ENCODE results near the gene ZNF451. TPM values are rescaled to one million over a fixed set of nuclear protein-coding genes. Genes with fewer than 3 reads are reported as not detected.

The ZNF451 gene
- total RNA-seq, 2 donors from 2014 or later = 30.3 to 35.0 TPM

- H3K4me1 ChIP-seq = no peaks in the 10 kb centered on the region
- no peaks in the 10 kb centered on the region for H3K27me3 ChIP-seq
- H3K9me3 ChIP-seq = no peaks in the 10 kb centered on the region
- H3K4me3 ChIP-seq = no peak overlapping the region
- no peak overlapping the region for H3K27ac ChIP-seq
- no peaks in the 10 kb centered on the region for H3K36me3 ChIP-seq (replicated peaks in 1 of 2; ENCODE audit: insufficient read depth in 1 of 2, low read depth in 2 of 2)
- no peak for ATAC-seq
- TF ChIP-seq POLR2A (IDR thresholded peaks at IDR 0.05) (no peak), CTCF (IDR thresholded peaks at IDR 0.05) (no peak)
- DNase-seq = no peak
- 69 to 73% methylated on average over 9 of the region's 9 CpGs for WGBS, 2 donors
- intact Hi-C loops (cut with DNase I) = no loop called here
Observed at GRCh38 chr6:57069920-57070331, 20.1 kb upstream of the ZNF451 start.

- no peaks in the 10 kb centered on the region for H3K27me3 ChIP-seq
- H3K4me3 ChIP-seq = no peak overlapping the region
- 78 to 88% methylated on average over 3 of the region's 3 CpGs for WGBS, 2 donors
- H3K27ac ChIP-seq = no peak overlapping the region
- DNase-seq = no peak
- intact Hi-C loops (cut with DNase I) = no loop called here
- ATAC-seq = no peak
- H3K4me1 ChIP-seq = no peaks in the 10 kb centered on the region
- no peaks in the 10 kb centered on the region for H3K36me3 ChIP-seq (replicated peaks in 1 of 2; ENCODE audit: insufficient read depth in 1 of 2, low read depth in 2 of 2)
- TF ChIP-seq POLR2A (IDR thresholded peaks at IDR 0.05) = no peak
- TF ChIP-seq CTCF (IDR thresholded peaks at IDR 0.05) = no peak
- H3K9me3 ChIP-seq = no peaks in the 10 kb centered on the region
Observed at GRCh38 chr6:57072108-57072507, 17.9 kb upstream of the ZNF451 start.

GRCh38 chr6:57074383-57074782 is 15.6 kb upstream of the ZNF451 start:
- 92% methylated on average over 8 of the region's 8 CpGs for WGBS, 2 donors
- TF ChIP-seq POLR2A (IDR thresholded peaks at IDR 0.05) = no peak
- no peak for TF ChIP-seq CTCF (IDR thresholded peaks at IDR 0.05)
- H3K27me3 ChIP-seq = no peaks in the 10 kb centered on the region
- no peaks in the 10 kb centered on the region for H3K36me3 ChIP-seq (replicated peaks in 1 of 2; ENCODE audit: insufficient read depth in 1 of 2, low read depth in 2 of 2)
- ATAC-seq = no peak
- H3K4me1 ChIP-seq = no peaks in the 10 kb centered on the region
- H3K27ac ChIP-seq = no peak overlapping the region
- no peaks in the 10 kb centered on the region for H3K9me3 ChIP-seq
- intact Hi-C loops (cut with DNase I) = no loop called here
- no peak for DNase-seq
- no peak overlapping the region for H3K4me3 ChIP-seq

GRCh38 chr6:57075092-57075491 is 14.9 kb upstream of the ZNF451 start:
- no peaks in the 10 kb centered on the region for H3K4me1 ChIP-seq
- no peaks in the 10 kb centered on the region for H3K9me3 ChIP-seq
- TF ChIP-seq POLR2A (IDR thresholded peaks at IDR 0.05) = no peak
- TF ChIP-seq CTCF (IDR thresholded peaks at IDR 0.05) = no peak
- no peak overlapping the region for H3K27ac ChIP-seq
- intact Hi-C loops (cut with DNase I) = no loop called here
- H3K4me3 ChIP-seq = no peak overlapping the region
- ATAC-seq (no peak), DNase-seq (no peak)
- no peaks in the 10 kb centered on the region for H3K27me3 ChIP-seq
- H3K36me3 ChIP-seq (replicated peaks in 1 of 2; ENCODE audit: insufficient read depth in 1 of 2, low read depth in 2 of 2) = no peaks in the 10 kb centered on the region

- TF ChIP-seq CTCF (IDR thresholded peaks at IDR 0.05) = no peak
- TF ChIP-seq POLR2A (IDR thresholded peaks at IDR 0.05) = no peak
- Histone ChIP-seq H3K4me1 (no peaks in the 10 kb centered on the region), H3K27me3 (no peaks in the 10 kb centered on the region), H3K27ac (no peak overlapping the region), H3K9me3 (no peaks in the 10 kb centered on the region), H3K4me3 (no peak overlapping the region), H3K36me3 (replicated peaks in 1 of 2; ENCODE audit: insufficient read depth in 1 of 2, low read depth in 2 of 2) (no peaks in the 10 kb centered on the region)
- DNase-seq (no peak), ATAC-seq (no peak)
- intact Hi-C loops (cut with DNase I) = no loop called here
- WGBS, 2 donors = 60 to 91% methylated on average over 1 of the region's 1 CpG
Observed at GRCh38 chr6:57078531-57079207, 11.3 kb upstream of the ZNF451 start.
